Lung (tissue), 12 donors: Measurements from ENCODE around the gene FBXL13. TPM values are rescaled to one million over a fixed set of nuclear protein-coding genes. Genes with fewer than 3 reads are reported as not detected.

ENCODE experiments used
- ATAC-seq: fragments of 200-7000 bp; cut with Tn5 transposase; one replicate; pipeline ENCODE4 v1.9.1; 2020; ENCODE audit warnings: moderate number of reproducible peaks; ENCODE audit not compliant: insufficient read depth, low FRiP score
- DNase-seq, 3 donors: peaks; one replicate each; pipeline ENCODE4 v3.0.0-alpha.2; 2013 to 2017
- H3K27ac ChIP-seq, 2 donors: one replicate each; pipeline ENCODE4 v1.5.1; 2013; ENCODE audit warnings: mild to moderate bottlenecking in 2 of 2, moderate library complexity in 2 of 2, control low read depth in 1 of 2, inconsistent platforms in 1 of 2, low read depth in 1 of 2, low read length in 1 of 2
- H3K27me3 ChIP-seq, 3 donors: one replicate each; pipeline ENCODE4 v1.5.1; 2013; ENCODE audit warnings: low read length in 2 of 3; ENCODE audit not compliant: control insufficient read depth in 3 of 3, insufficient read depth in 3 of 3
- H3K36me3 ChIP-seq, 4 donors: one replicate each; pipeline ENCODE4 v1.5.1; 2013; ENCODE audit warnings: low read length in 4 of 4, mild to moderate bottlenecking in 1 of 4, moderate library complexity in 1 of 4; ENCODE audit not compliant: control insufficient read depth in 4 of 4, insufficient read depth in 4 of 4
- H3K4me1 ChIP-seq, 5 donors: one replicate each; pipeline ENCODE4 v1.5.1; 2013; ENCODE audit warnings: low read length in 5 of 5, mild to moderate bottlenecking in 2 of 5, moderate library complexity in 1 of 5; ENCODE audit not compliant: control insufficient read depth in 5 of 5, insufficient read depth in 5 of 5
- H3K4me3 ChIP-seq: one replicate; pipeline ENCODE4 v1.5.1; 2013; ENCODE audit warnings: mild to moderate bottlenecking, control low read depth, moderate library complexity
- H3K9ac ChIP-seq, 2 donors: one replicate each; pipeline ENCODE4 v1.5.1; 2013; ENCODE audit warnings: low read length in 2 of 2, control low read depth in 1 of 2; ENCODE audit not compliant: insufficient read depth in 1 of 2
- H3K9me3 ChIP-seq, 4 donors: one replicate each; pipeline ENCODE4 v1.5.1; 2013; ENCODE audit warnings: low read length in 3 of 4, mild to moderate bottlenecking in 1 of 4, moderate library complexity in 1 of 4; ENCODE audit not compliant: control insufficient read depth in 4 of 4, insufficient read depth in 3 of 4
- WGBS, 2 donors: extraction: QIAGEN DNeasy Blood & Tissue Kit; methylation state at CpG; one replicate each; pipeline ENCODE4 v1.1.7; 2013; 5-methylcytosine and 5-hydroxymethylcytosine counted together
- polyA plus RNA-seq, 2 donors: library from polyadenylated mRNA; stranded (reverse); fragments of 200-250 nt; gene quantifications; one replicate each; pipeline ENCODE4 v1.2.1, GENCODE V29; 2013
- total RNA-seq, 2 donors: library from RNA; depleted of rRNA in 1 of 2; stranded (reverse); fragments of >200 nt in 1 of 2; gene quantifications; one replicate each; pipeline ENCODE4 v1.2.1, GENCODE V29; 2014 to 2021
- TF ChIP-seq, protein P1 (sequence below): IDR thresholded peaks from 2 replicates; pipeline ENCODE4 v1.5.1; 2012; ENCODE audit warnings: mild to moderate bottlenecking; ENCODE audit errors: control extremely low read depth, extremely low read depth
- donor health status: control.
- donor health status: control.
- donor health status: Bipolar disorder and iron deficiency.
- donor health status: healthy.
- donor health status: DM: yes; HTN: yes; CAD: no.

The FBXL13 gene
- total and polyA plus RNA-seq, 4 donors, result 0.61 to 12.3 (median 3.7) TPM

DNA sequence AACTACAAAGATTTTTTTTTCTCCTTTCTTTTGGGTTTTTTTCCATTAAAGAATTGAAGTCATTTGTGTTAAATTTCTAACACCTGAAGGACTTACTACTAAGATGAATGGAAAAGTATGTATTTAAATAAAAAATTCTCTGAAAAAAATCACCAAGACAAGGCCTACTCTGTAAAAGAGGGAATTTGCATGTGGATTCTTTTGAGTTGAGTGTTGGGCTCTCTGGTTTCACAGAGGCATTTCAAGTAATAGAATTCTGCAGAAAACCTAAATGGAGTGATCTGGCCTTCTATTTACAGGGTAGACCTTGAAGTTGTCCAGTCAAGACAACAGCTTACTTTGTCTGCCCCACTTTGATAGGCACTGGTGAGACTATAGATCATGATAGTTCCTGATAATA, 157.7 kb downstream of the FBXL13 start:
- H3K9me3 ChIP-seq, result no peaks in the 10 kb centered on the region
- H3K27ac ChIP-seq, result no peak overlapping the region
- peaks cover 0 to 3% (median 0%) of the 10 kb centered on the region in 4 donors for H3K36me3 ChIP-seq
- DNase-seq, result no peak
- no peak overlapping the region for H3K4me3 ChIP-seq
- TF ChIP-seq, protein P1, sequence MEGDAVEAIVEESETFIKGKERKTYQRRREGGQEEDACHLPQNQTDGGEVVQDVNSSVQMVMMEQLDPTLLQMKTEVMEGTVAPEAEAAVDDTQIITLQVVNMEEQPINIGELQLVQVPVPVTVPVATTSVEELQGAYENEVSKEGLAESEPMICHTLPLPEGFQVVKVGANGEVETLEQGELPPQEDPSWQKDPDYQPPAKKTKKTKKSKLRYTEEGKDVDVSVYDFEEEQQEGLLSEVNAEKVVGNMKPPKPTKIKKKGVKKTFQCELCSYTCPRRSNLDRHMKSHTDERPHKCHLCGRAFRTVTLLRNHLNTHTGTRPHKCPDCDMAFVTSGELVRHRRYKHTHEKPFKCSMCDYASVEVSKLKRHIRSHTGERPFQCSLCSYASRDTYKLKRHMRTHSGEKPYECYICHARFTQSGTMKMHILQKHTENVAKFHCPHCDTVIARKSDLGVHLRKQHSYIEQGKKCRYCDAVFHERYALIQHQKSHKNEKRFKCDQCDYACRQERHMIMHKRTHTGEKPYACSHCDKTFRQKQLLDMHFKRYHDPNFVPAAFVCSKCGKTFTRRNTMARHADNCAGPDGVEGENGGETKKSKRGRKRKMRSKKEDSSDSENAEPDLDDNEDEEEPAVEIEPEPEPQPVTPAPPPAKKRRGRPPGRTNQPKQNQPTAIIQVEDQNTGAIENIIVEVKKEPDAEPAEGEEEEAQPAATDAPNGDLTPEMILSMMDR, result no peak
- no peak overlapping the region for H3K9ac ChIP-seq
- peaks cover 0 to 39% (median 11%) of the 10 kb centered on the region in 5 donors for H3K4me1 ChIP-seq
- no peak for ATAC-seq
- H3K27me3 ChIP-seq, result no peaks in the 10 kb centered on the region

DNA sequence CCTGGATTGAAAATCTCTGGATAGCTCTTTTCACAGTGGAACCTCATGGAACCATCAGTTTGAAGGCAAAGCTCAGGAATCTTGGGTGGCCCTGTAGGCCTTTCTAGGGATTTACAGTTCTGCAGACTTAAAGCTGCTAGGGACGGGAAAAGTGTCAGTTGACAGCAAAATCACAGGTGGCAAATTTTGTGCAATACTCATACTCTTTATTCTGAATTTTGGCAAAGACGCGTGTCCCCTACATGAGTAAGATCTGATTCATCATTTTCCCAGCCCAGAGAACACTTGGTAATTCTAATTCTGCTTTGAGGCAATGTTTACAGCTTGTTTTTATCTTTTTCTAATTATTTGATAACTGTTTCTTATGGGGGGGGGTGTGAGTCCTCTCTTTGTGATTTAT, 158.2 kb downstream of the FBXL13 start:
- no peak overlapping the region for H3K27ac ChIP-seq
- H3K9me3 ChIP-seq, result no peaks in the 10 kb centered on the region
- H3K27me3 ChIP-seq, result no peaks in the 10 kb centered on the region
- ATAC-seq (no peak), DNase-seq (peak in 2 of 3 donors; percentile 75 to 78)
- WGBS, 2 donors, result 84 to 87% methylated on average over 3 of the region's 3 CpGs
- peaks cover 0 to 44% (median 11%) of the 10 kb centered on the region in 5 donors for H3K4me1 ChIP-seq
- H3K36me3 ChIP-seq, result peaks cover 0 to 3% (median 0%) of the 10 kb centered on the region in 4 donors
- H3K4me3 ChIP-seq, result no peak overlapping the region
- peak overlapping the region in 1 of 2 donors; percentile 57 for H3K9ac ChIP-seq
- TF ChIP-seq, protein P1, result no peak

DNA sequence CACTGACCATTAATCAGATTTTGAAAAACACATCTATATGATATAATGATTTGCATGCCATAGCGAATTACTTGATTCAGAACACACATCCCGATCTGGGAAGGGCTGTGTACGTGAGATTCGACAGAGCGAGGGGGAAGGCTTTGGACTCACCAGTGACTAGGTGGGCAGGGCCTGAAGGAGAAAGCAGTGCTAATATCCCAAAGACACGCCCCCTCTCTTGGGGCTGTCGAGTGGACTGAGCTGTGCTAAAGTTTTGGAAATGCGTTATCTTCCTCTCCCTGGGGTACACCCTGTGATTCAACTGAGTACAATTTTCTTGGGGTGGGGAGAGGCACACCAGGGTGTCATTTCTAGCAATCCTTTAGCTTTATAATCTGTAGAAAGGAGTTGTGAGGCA, 160.0 kb downstream of the FBXL13 start:
- H3K4me1 ChIP-seq, result peaks cover 0 to 49% (median 14%) of the 10 kb centered on the region in 5 donors
- no peak overlapping the region for H3K4me3 ChIP-seq
- TF ChIP-seq, protein P1, result no peak
- H3K27me3 ChIP-seq, result no peaks in the 10 kb centered on the region
- WGBS, 2 donors, result 80 to 84% methylated on average over 8 of the region's 8 CpGs
- ATAC-seq (no peak), DNase-seq (peak; percentile 87 to 96 (median 95))
- H3K9me3 ChIP-seq, result no peaks in the 10 kb centered on the region
- peaks cover 0 to 3% (median 0%) of the 10 kb centered on the region in 4 donors for H3K36me3 ChIP-seq
- H3K27ac ChIP-seq, result peak overlapping the region in 1 of 2 donors; percentile 22
- peak overlapping the region in 1 of 2 donors; percentile 98 for H3K9ac ChIP-seq

DNA sequence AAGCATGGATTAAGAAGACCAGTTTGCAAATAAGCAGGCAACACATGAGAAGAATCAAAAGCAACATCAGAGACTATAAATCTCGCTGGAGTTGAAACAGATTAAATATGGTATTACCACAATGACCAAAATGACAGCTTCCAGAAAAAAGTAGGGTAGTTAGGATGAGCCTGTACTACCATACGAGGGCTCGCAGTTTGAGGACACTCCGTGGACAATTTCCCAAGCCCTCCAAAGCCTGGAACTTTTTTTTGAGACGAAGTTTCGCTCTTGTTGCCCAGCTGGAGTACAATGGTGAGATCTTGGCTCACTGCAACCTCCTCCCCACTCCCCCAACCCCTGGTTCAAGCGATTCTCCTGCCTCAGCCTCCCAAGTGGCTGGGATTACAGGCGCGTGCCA, 160.8 kb downstream of the FBXL13 start:
- TF ChIP-seq, protein P1, result no peak
- H3K4me1 ChIP-seq, result peaks cover 0 to 42% (median 11%) of the 10 kb centered on the region in 5 donors
- H3K9me3 ChIP-seq, result no peaks in the 10 kb centered on the region
- WGBS, 2 donors, result 84 to 92% methylated on average over 9 of the region's 9 CpGs
- H3K27me3 ChIP-seq, result no peaks in the 10 kb centered on the region
- ATAC-seq (no peak), DNase-seq (peak; percentile 37 to 74 (median 64))
- H3K36me3 ChIP-seq, result peaks cover 0 to 3% (median 0%) of the 10 kb centered on the region in 4 donors
- no peak overlapping the region for H3K4me3 ChIP-seq
- H3K27ac ChIP-seq, result no peak overlapping the region
- H3K9ac ChIP-seq, result peak overlapping the region in 1 of 2 donors; percentile 98
